D721Med (cell line): ENCODE data around the gene SCLT1.

Experiments
- DNase-seq: peaks from one replicate; pipeline ENCODE4 v3.0.0; 2011; ENCODE audit warnings: low spot score; ENCODE audit not compliant: insufficient read length
- FAIRE-seq: peaks from 2 replicates; lab custom pipeline; 2011; peaks lifted over from hg19 to GRCh38; lab: Jason Lieb, UNC
- TF ChIP-seq, protein P1 (sequence below): IDR thresholded peaks from 2 replicates; pipeline ENCODE4 v1.5.1; 2012; ENCODE audit warnings: mild to moderate bottlenecking, control low read depth; ENCODE audit not compliant: insufficient read depth; ENCODE audit errors: missing control alignments

SCLT1 gene

GRCh38 chr4:128861856-128862518, 231.4 kb downstream of the SCLT1 start:
- FAIRE-seq = no peak
- TF ChIP-seq, protein P1, sequence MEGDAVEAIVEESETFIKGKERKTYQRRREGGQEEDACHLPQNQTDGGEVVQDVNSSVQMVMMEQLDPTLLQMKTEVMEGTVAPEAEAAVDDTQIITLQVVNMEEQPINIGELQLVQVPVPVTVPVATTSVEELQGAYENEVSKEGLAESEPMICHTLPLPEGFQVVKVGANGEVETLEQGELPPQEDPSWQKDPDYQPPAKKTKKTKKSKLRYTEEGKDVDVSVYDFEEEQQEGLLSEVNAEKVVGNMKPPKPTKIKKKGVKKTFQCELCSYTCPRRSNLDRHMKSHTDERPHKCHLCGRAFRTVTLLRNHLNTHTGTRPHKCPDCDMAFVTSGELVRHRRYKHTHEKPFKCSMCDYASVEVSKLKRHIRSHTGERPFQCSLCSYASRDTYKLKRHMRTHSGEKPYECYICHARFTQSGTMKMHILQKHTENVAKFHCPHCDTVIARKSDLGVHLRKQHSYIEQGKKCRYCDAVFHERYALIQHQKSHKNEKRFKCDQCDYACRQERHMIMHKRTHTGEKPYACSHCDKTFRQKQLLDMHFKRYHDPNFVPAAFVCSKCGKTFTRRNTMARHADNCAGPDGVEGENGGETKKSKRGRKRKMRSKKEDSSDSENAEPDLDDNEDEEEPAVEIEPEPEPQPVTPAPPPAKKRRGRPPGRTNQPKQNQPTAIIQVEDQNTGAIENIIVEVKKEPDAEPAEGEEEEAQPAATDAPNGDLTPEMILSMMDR = no peak
- DNase-seq = no peak

DNA sequence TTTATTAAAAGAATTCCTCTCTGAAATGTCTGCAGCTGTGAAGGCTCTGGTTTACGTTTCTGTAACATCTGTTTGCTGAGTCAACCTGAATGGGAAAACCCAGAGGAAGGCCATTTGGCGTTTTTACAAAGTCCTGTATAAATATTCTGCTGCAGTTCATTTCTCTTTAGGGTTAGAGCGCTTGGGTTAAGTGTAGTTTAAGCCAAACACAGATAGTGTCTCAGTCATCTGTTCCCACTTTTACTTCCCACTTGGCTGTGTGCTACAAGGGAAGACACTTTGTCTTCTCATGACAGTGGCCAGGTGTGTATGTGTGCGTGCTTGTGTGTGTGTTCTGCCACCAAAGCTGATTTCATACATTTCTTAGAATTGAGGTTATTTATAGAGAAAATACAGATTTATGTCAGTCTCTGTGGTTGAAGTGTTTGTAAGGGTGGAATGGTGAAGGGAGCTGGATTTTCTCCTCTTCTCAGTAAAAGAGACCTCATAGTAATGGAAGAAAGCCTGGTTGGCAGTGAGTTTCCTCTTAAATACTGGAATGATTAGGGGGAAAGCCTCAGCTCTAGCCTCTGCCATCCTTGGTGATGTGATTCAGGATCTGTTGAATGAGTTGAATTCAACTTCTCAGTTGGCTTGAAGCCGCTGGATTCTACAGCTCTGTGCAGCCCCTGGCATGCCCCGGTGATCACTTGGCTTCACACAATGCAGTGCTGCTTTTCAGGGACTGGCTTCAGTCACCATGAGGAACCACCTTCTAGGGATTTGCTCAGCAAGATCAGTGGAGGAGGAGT, 233.3 kb downstream of the SCLT1 start:
- FAIRE-seq (no peak), DNase-seq (no peak)
- TF ChIP-seq, protein P1 = no peak

DNA sequence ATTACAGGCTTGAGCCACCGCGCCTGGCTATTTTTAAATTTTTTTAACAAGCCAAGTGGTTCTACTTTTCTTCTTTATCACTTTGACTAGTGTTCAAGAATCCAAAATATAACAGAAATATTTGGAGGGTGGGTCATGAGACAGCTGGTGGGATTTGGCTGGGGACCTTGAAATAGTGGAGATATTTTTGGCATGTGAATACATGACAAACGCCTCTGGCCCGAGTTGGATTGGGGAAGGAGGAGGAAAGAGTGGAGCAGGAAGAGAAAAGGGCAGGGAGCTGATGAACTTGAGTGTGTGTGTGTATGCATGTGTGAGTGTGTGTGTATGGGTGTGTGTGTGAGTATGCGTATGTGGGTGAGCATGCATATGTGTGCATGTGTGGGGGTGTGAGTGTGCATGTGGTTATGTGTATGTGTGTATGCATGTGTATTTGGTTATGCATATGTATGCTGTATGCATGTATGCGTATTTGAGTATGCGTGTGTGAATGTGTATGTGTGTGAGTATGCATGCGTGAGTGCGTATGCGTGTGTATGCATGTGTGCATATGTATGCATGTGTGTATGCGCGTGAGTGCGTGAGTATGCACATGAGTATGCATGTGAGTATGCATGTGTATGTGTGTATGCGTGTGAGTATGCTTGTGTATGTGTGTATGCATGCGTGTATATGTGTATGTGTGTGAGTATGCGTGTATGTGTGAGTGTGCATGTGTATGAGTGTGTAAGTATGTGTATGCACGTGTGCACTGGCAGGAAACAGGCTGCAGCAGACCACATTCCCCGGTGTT, 234.3 kb downstream of the SCLT1 start:
- FAIRE-seq (no peak), DNase-seq (no peak)
- TF ChIP-seq, protein P1 = no peak

GRCh38 chr4:128856246-128856645, 237.1 kb downstream of the SCLT1 start:
- FAIRE-seq (no peak), DNase-seq (no peak)
- TF ChIP-seq, protein P1 = no peak

GRCh38 chr4:128855621-128856020, 237.7 kb downstream of the SCLT1 start:
- DNase-seq = no peak
- no peak for FAIRE-seq
- TF ChIP-seq, protein P1 = no peak

- DNase-seq (no peak), FAIRE-seq (no peak)
- TF ChIP-seq, protein P1 = no peak
These were observed 238.9 kb downstream of the SCLT1 start for GRCh38 chr4:128854433-128854832.
